ENCODE measurements around the gene SKI.

- no peak for TF ChIP-seq CTCF (IDR thresholded peaks at IDR 0.05; ENCODE audit: low read depth, low read length, poor library complexity, severe bottlenecking)
- no peak for TF ChIP-seq EZH2phosphoT487 (IDR thresholded peaks at IDR 0.05; ENCODE audit: borderline replicate concordance, low read length)
Measured at GRCh38 chr1:2236695-2237677, 8.9 kb downstream of the SKI start.
